Muscle layer of duodenum (tissue), 2 donors: Measurements from ENCODE around the gene OR52H1.

ENCODE experiments used
- H3K27ac ChIP-seq: one replicate; pipeline ENCODE4 v1.7.0; 2013; ENCODE audit warnings: mild to moderate bottlenecking, low read length
- H3K27me3 ChIP-seq: one replicate; pipeline ENCODE4 v1.7.0; 2013; ENCODE audit warnings: low read depth, mild to moderate bottlenecking, control low read depth, low read length
- H3K36me3 ChIP-seq, 2 donors: one replicate each; pipeline ENCODE4 v1.7.0; 2013; ENCODE audit warnings: low read length in 2 of 2, control low read depth in 1 of 2, mild to moderate bottlenecking in 1 of 2; ENCODE audit not compliant: insufficient read depth in 2 of 2, control insufficient read depth in 1 of 2
- H3K4me1 ChIP-seq, 2 donors: one replicate each; pipeline ENCODE4 v1.7.0; 2013; ENCODE audit warnings: low read length in 2 of 2, mild to moderate bottlenecking in 2 of 2, control low read depth in 1 of 2, moderate library complexity in 1 of 2; ENCODE audit not compliant: insufficient read depth in 2 of 2, control insufficient read depth in 1 of 2
- H3K4me3 ChIP-seq, 2 donors: one replicate each; pipeline ENCODE4 v1.7.0; 2013; ENCODE audit warnings: low read length in 2 of 2, low read depth in 1 of 2, mild to moderate bottlenecking in 1 of 2
- H3K9me3 ChIP-seq, 2 donors: one replicate each; pipeline ENCODE4 v1.7.0; 2013; ENCODE audit warnings: low read length in 2 of 2, control low read depth in 1 of 2, mild to moderate bottlenecking in 1 of 2; ENCODE audit not compliant: control insufficient read depth in 1 of 2
- donor health status: healthy.

Gene OR52H1

GRCh38 chr11:5507177-5507932, 41.0 kb downstream of the OR52H1 start:
- Histone ChIP-seq H3K27ac (no peak overlapping the region), H3K27me3 (no peaks in the 10 kb centered on the region), H3K4me3 (no peak overlapping the region), H3K36me3 (no peaks in the 10 kb centered on the region), H3K9me3 (no peaks in the 10 kb centered on the region), H3K4me1 (no peaks in the 10 kb centered on the region)

- Histone ChIP-seq H3K4me1 (no peaks in the 10 kb centered on the region), H3K9me3 (no peaks in the 10 kb centered on the region), H3K4me3 (no peak overlapping the region), H3K36me3 (no peaks in the 10 kb centered on the region), H3K27ac (no peak overlapping the region), H3K27me3 (no peaks in the 10 kb centered on the region)
Observed at GRCh38 chr11:5505363-5506048, 42.8 kb downstream of the OR52H1 start.

GRCh38 chr11:5504403-5504921, 43.9 kb downstream of the OR52H1 start:
- Histone ChIP-seq H3K36me3 (no peaks in the 10 kb centered on the region), H3K27ac (no peak overlapping the region), H3K4me1 (no peaks in the 10 kb centered on the region), H3K9me3 (no peaks in the 10 kb centered on the region), H3K27me3 (no peaks in the 10 kb centered on the region), H3K4me3 (no peak overlapping the region)

GRCh38 chr11:5500393-5500801, 47.9 kb downstream of the OR52H1 start:
- no peaks in the 10 kb centered on the region for H3K36me3 ChIP-seq
- H3K9me3 ChIP-seq, result no peaks in the 10 kb centered on the region
- no peak overlapping the region for H3K27ac ChIP-seq
- no peaks in the 10 kb centered on the region for H3K4me1 ChIP-seq
- H3K27me3 ChIP-seq, result no peaks in the 10 kb centered on the region
- H3K4me3 ChIP-seq, result no peak overlapping the region

- H3K4me1 ChIP-seq, result no peaks in the 10 kb centered on the region
- no peaks in the 10 kb centered on the region for H3K36me3 ChIP-seq
- H3K4me3 ChIP-seq, result no peak overlapping the region
- no peaks in the 10 kb centered on the region for H3K9me3 ChIP-seq
- H3K27ac ChIP-seq, result no peak overlapping the region
- H3K27me3 ChIP-seq, result no peaks in the 10 kb centered on the region
Observed at GRCh38 chr11:5499671-5500070, 48.7 kb downstream of the OR52H1 start.
